ENCODE data around the gene EFCAB14.

GRCh38 chr1:46689897-46690296, 29.0 kb downstream of the EFCAB14 start:
- TF ChIP-seq POLR2AphosphoS5 (IDR thresholded peaks at IDR 0.05) = no peak
- TF ChIP-seq CTCF (IDR thresholded peaks at IDR 0.05; ENCODE audit: poor library complexity, severe bottlenecking) = no peak
- no peak for TF ChIP-seq RAD21 (conservative IDR thresholded peaks at IDR 0.05)
- TF ChIP-seq MXI1 (conservative IDR thresholded peaks at IDR 0.05; ENCODE audit: poor library complexity, severe bottlenecking) = no peak
- no peak for TF ChIP-seq EZH2 (IDR thresholded peaks at IDR 0.05; ENCODE audit: borderline replicate concordance, insufficient read depth, low read length, poor library complexity, severe bottlenecking)
- no peak for TF ChIP-seq REST (IDR thresholded peaks at IDR 0.05; ENCODE audit: borderline replicate concordance)
- no peak for TF ChIP-seq TAF1 (IDR thresholded peaks at IDR 0.05; ENCODE audit: low read depth)
- TF ChIP-seq EP300 (conservative IDR thresholded peaks at IDR 0.05; ENCODE audit: poor library complexity, severe bottlenecking) = no peak
- no peak for TF ChIP-seq SMC3 (conservative IDR thresholded peaks at IDR 0.05; ENCODE audit: poor library complexity)

Measured in neural cell (in vitro differentiated cells).